PC-9 (cell line): ENCODE results near the gene C1QC.

Source experiments
- EZH2 ChIP-seq: fragments of 200-600 bp; sonication (generic); IDR thresholded peaks from 2 replicates; pipeline ENCODE4 v1.8.0; 2017; ENCODE audit warnings: antibody characterized with exemption, low read depth
- TF ChIP-seq, protein P1 (sequence below): fragments of 200-600 bp; sonication (generic); conservative IDR thresholded peaks from 2 replicates; pipeline ENCODE4 v1.6.1; 2017; ENCODE audit warnings: mixed run types, antibody characterized with exemption, mild to moderate bottlenecking, moderate library complexity

DNA sequence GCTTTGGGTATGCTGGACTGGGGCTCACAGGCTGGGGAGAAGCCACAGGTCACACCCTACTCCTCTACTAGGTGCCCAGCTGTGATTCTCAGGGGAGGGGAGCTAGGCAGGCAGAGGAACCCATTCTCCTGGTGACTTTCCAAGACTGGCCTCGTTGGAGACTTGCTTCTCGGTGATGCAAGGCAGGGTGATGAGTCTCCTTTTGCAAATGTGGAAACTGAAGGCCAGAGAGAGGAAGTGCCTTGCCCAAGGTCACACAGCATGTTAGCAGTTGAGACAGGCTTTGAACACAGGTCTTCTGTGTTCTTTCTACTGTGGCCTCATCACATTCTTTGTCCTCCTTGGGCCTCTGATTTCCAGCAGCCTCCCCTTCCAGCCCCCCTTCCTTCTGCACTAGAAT is 27.5 kb upstream of the C1QC start:
- TF ChIP-seq, protein P1, sequence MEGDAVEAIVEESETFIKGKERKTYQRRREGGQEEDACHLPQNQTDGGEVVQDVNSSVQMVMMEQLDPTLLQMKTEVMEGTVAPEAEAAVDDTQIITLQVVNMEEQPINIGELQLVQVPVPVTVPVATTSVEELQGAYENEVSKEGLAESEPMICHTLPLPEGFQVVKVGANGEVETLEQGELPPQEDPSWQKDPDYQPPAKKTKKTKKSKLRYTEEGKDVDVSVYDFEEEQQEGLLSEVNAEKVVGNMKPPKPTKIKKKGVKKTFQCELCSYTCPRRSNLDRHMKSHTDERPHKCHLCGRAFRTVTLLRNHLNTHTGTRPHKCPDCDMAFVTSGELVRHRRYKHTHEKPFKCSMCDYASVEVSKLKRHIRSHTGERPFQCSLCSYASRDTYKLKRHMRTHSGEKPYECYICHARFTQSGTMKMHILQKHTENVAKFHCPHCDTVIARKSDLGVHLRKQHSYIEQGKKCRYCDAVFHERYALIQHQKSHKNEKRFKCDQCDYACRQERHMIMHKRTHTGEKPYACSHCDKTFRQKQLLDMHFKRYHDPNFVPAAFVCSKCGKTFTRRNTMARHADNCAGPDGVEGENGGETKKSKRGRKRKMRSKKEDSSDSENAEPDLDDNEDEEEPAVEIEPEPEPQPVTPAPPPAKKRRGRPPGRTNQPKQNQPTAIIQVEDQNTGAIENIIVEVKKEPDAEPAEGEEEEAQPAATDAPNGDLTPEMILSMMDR, result no peak
- TF ChIP-seq EZH2, result no peak
